ENCODE data around the gene DNAAF5.

- TF ChIP-seq POLR2A (IDR thresholded peaks at IDR 0.05) = no peak
- TF ChIP-seq, protein P1, sequence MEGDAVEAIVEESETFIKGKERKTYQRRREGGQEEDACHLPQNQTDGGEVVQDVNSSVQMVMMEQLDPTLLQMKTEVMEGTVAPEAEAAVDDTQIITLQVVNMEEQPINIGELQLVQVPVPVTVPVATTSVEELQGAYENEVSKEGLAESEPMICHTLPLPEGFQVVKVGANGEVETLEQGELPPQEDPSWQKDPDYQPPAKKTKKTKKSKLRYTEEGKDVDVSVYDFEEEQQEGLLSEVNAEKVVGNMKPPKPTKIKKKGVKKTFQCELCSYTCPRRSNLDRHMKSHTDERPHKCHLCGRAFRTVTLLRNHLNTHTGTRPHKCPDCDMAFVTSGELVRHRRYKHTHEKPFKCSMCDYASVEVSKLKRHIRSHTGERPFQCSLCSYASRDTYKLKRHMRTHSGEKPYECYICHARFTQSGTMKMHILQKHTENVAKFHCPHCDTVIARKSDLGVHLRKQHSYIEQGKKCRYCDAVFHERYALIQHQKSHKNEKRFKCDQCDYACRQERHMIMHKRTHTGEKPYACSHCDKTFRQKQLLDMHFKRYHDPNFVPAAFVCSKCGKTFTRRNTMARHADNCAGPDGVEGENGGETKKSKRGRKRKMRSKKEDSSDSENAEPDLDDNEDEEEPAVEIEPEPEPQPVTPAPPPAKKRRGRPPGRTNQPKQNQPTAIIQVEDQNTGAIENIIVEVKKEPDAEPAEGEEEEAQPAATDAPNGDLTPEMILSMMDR (IDR thresholded peaks at IDR 0.05) = no peak
Observed at GRCh38 chr7:835021-835420, 108.5 kb downstream of the DNAAF5 start.
